Transverse colon (tissue), 4 donors: ENCODE measurements around the gene IKZF3. TPM values are rescaled to one million over a fixed set of nuclear protein-coding genes. Genes with fewer than 3 reads are reported as not detected.

ENCODE experiments used
- DNase-seq: peaks from one replicate; pipeline ENCODE4 v3.0.0-alpha.2; 2019
- H3K27ac ChIP-seq, 4 donors: fragments of 200-600 bp; sonication (generic); 2 replicates each; pipeline ENCODE4 v1.5.1; 2016 to 2018; ENCODE audit warnings: inconsistent platforms in 4 of 4
- H3K27me3 ChIP-seq: fragments of 200-600 bp; sonication (generic); 2 replicates; pipeline ENCODE4 v1.5.1; 2017; ENCODE audit warnings: inconsistent platforms
- H3K36me3 ChIP-seq, 4 donors: fragments of 200-600 bp; sonication (generic); 2 replicates each; pipeline ENCODE4 v1.5.1; 2017 to 2019; ENCODE audit warnings: inconsistent platforms in 4 of 4
- H3K4me1 ChIP-seq, 4 donors: fragments of 200-600 bp; sonication (generic); 2 replicates each; pipeline ENCODE4 v1.5.1; 2017 to 2020; ENCODE audit warnings: inconsistent platforms in 4 of 4
- H3K4me3 ChIP-seq, 4 donors: fragments of 200-600 bp; sonication (generic); 1 replicate in 1 of 4; 2 replicates in 3 of 4; pipeline versions ENCODE4 v1.5.1 to v1.6.1; 2017 to 2019; ENCODE audit warnings: inconsistent platforms in 4 of 4
- H3K9me3 ChIP-seq, 2 donors: fragments of 200-600 bp; sonication (generic); 2 replicates each; pipeline ENCODE4 v1.5.1; 2017 to 2019; ENCODE audit warnings: inconsistent platforms in 2 of 2
- EP300 ChIP-seq: sonication (generic); formaldehyde crosslinking; IDR thresholded peaks from one replicate; pipeline ENCODE4 v1.6.1; 2017; ENCODE audit warnings: antibody characterized with exemption, low read depth
- POLR2A ChIP-seq: fragments of 450-650 bp; IDR thresholded peaks from one replicate; pipeline ENCODE4 v1.6.1; 2016; ENCODE audit warnings: antibody characterized with exemption, mild to moderate bottlenecking, moderate library complexity
- POLR2AphosphoS5 ChIP-seq, 3 donors: sonication (generic); formaldehyde crosslinking; IDR thresholded peaks; one replicate each; pipeline ENCODE4 v1.6.1; 2016; ENCODE audit warnings: antibody characterized with exemption in 3 of 3
- WGBS, 2 donors: methylation state at CpG; one replicate each; pipeline ENCODE4 v1.1.5; 2018; ENCODE audit warnings: low coverage in 1 of 2; 5-methylcytosine and 5-hydroxymethylcytosine counted together
- in situ Hi-C, 4 donors: fragments of 200-750 bp; cut with MboI; loops; one replicate each; pipeline versions ENCODE4 v1.15.0 to v1.15.1; 2017; ENCODE audit warnings: low sequenced_read_pairs in 3 of 4, low pct_ligation_motif_present in 1 of 4, low pct_unique_long_range_greater_than_20kb in 1 of 4
- intact Hi-C: fragments of 100-400 bp; cut with DNase I; formaldehyde crosslinking; loops from one replicate; pipeline ENCODE4 v1.15.1; 2023; ENCODE audit warnings: low total_unique reads
- total RNA-seq, 4 donors: library from RNA; depleted of rRNA; stranded (reverse); fragments of >200 nt; gene quantifications; one replicate each; pipeline ENCODE4 v1.1.0, GENCODE V29; 2016
- TF ChIP-seq, protein P1 (sequence below), 5 experiments: fragments of 200-600 bp in 3 of 5; fragments of 450-650 bp in 2 of 5; sonication (generic) in 3 of 5; IDR thresholded peaks; 1 replicate in 2 of 5; 2 replicates in 3 of 5; pipeline ENCODE4 v1.5.1; 2016 to 2017; ENCODE audit warnings: antibody characterized with exemption in 5 of 5, inconsistent platforms in 3 of 5, mild to moderate bottlenecking in 2 of 5, moderate library complexity in 1 of 5

The IKZF3 gene
- total RNA-seq, 4 donors from 2014 or later, result 2.2 to 13.5 (median 3.0) TPM

DNA sequence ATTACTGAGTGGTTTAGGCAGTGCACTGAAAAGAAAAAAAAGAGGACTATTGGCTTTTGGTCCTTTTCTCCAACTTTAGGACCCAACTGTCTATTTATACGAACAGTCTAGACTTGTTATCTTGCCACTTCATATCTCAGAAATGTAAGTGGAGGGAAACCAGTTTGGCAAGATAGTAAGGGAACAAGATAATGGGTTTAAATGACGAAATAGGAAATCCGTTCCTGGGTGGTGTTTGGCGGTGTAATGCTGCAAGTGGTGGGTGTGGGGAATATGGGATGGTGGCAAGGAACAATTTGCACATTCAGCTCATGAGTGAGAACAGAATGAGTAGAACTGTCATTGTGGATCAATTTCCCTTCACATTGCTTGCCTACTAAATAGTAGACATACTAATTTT, 81.6 kb downstream of the IKZF3 start:
- H3K27ac ChIP-seq, result no peak overlapping the region
- no peak overlapping the region for H3K4me3 ChIP-seq
- H3K27me3 ChIP-seq, result peaks cover 4% of the 10 kb centered on the region
- H3K4me1 ChIP-seq, result no peaks in the 10 kb centered on the region
- in situ Hi-C loops, result no loop called here
- no peaks in the 10 kb centered on the region for H3K9me3 ChIP-seq
- 29 to 44% methylated on average over 4 of the region's 4 CpGs for WGBS, 2 donors
- no peak for DNase-seq
- TF ChIP-seq EP300, result no peak
- TF ChIP-seq POLR2AphosphoS5 (IDR thresholded peaks at IDR 0.05), result no peak
- no peak for TF ChIP-seq POLR2A
- TF ChIP-seq, protein P1, sequence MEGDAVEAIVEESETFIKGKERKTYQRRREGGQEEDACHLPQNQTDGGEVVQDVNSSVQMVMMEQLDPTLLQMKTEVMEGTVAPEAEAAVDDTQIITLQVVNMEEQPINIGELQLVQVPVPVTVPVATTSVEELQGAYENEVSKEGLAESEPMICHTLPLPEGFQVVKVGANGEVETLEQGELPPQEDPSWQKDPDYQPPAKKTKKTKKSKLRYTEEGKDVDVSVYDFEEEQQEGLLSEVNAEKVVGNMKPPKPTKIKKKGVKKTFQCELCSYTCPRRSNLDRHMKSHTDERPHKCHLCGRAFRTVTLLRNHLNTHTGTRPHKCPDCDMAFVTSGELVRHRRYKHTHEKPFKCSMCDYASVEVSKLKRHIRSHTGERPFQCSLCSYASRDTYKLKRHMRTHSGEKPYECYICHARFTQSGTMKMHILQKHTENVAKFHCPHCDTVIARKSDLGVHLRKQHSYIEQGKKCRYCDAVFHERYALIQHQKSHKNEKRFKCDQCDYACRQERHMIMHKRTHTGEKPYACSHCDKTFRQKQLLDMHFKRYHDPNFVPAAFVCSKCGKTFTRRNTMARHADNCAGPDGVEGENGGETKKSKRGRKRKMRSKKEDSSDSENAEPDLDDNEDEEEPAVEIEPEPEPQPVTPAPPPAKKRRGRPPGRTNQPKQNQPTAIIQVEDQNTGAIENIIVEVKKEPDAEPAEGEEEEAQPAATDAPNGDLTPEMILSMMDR (IDR thresholded peaks at IDR 0.05), result no peak
- no peaks in the 10 kb centered on the region for H3K36me3 ChIP-seq
- intact Hi-C loops, result loop anchor here (1.0 kb wide), 1 partner anchor 28 kb away; no protein-coding TSS in a partner anchor

DNA sequence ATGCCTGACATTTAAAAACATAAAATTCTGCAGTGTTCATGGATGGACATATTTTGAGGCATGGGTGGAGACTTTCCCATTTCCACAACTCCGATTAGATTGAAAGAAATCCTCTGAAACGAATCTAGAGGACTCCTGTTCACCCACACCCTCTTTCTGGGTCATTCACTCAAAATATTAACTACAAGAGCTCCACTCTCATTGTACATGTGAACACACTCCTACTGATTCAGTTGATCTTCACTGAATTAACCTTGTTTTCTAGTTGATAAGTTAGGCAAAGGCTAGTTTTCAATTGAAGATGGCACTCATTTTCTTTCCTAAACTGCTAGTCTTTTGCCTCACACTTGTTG, 82.3 kb downstream of the IKZF3 start:
- no peak overlapping the region for H3K4me3 ChIP-seq
- no peaks in the 10 kb centered on the region for H3K36me3 ChIP-seq
- in situ Hi-C loops (no loop called here), intact Hi-C loops (loop anchor here (1.0 kb wide), 1 partner anchor 28 kb away; no protein-coding TSS in a partner anchor)
- DNase-seq, result no peak
- WGBS, 2 donors, result 41 to 59% methylated on average over 2 of the region's 2 CpGs
- H3K27me3 ChIP-seq, result peaks cover under 1% of the 10 kb centered on the region
- no peak for TF ChIP-seq POLR2AphosphoS5 (IDR thresholded peaks at IDR 0.05)
- no peak for TF ChIP-seq EP300
- no peak for TF ChIP-seq POLR2A
- TF ChIP-seq, protein P1 (IDR thresholded peaks at IDR 0.05), result no peak
- no peaks in the 10 kb centered on the region for H3K4me1 ChIP-seq
- H3K9me3 ChIP-seq, result no peaks in the 10 kb centered on the region
- H3K27ac ChIP-seq, result no peak overlapping the region

DNA sequence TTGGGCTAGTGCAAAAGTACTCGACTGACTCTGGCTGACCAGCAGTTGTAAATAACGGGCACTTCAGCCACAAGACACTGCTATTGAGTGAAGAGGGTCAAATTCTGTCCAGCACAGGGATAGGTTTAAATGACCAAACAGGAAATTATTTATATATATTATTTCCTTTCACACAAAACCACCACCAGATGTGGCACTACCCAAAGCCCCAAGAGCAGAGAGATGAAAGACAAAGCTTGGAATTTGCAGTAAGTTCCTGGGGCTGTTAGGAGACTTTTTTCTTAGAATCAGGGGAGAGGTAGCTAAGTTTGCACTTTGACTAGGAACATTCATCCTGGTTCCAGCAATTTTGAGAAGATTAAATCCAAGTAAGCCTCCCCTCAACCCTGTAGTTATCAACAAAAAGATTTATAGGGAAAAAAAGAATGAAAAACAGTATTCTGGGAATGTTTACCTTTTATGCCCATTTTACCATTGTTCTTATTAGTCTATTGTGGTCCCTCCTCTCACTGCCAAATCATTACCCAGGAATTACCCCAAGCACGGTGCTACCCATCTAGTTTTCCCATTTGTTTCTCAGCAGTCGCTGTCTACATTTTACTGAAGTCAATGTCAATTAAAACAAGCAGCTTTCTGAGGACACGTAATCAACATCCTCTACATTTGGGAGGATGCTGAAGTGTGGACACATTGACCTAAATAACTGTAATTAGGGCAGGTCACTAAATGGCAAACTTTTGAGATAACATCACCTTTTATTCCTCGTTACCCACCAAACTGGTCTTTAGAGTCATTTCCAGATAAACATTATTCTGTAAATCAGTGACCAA, 82.9 kb downstream of the IKZF3 start:
- DNase-seq, result no peak
- in situ Hi-C loops (no loop called here), intact Hi-C loops (no loop called here)
- no peak overlapping the region for H3K27ac ChIP-seq
- 48 to 55% methylated on average over 6 of the region's 6 CpGs for WGBS, 2 donors
- no peaks in the 10 kb centered on the region for H3K27me3 ChIP-seq
- no peaks in the 10 kb centered on the region for H3K36me3 ChIP-seq
- no peaks in the 10 kb centered on the region for H3K9me3 ChIP-seq
- no peak for TF ChIP-seq POLR2AphosphoS5 (IDR thresholded peaks at IDR 0.05)
- TF ChIP-seq EP300, result no peak
- H3K4me3 ChIP-seq, result no peak overlapping the region
- H3K4me1 ChIP-seq, result no peaks in the 10 kb centered on the region

DNA sequence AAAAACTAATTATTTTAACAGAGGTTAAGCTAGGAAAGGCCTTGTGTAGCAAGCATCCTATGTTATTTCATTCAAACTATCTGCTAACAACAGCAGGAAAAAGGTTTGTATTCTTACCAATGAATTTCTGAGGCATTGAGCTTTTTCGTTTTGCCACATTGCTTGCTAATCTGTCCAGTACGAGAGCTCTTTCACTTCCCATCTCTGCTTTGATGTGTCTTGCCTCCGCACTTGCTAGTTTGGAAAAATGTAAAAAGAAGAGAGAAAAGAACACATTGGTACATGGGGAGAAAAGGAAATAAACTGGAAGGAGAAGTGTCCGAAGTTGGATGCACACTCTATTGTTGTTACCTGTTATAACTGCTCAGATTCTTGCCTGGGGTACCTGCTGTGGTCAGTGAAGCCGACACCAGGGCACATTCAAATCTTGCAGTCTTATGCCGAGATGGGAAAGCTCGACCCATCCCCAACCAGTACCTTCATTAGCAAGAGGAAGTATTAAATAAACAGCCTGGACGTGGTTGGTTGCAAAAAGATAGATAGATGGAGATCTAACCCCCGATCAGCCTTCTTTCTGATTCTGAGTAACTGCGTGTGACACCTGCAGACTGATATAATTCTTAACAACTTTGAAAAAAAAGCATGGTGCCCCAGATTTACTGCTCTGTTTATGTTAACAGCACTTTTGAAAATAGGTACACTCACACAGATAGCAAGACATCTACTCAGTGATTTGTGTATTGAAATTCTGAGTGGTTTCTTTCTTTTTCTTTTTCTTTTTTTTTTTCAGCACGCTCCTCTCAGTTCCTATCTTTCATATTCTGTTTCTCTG, 86.4 kb downstream of the IKZF3 start:
- TF ChIP-seq POLR2AphosphoS5 (IDR thresholded peaks at IDR 0.05) (no peak), EP300 (no peak), POLR2A (no peak)
- TF ChIP-seq, protein P1 (IDR thresholded peaks at IDR 0.05), result no peak
- peak overlapping the region; percentile 23 to 75 (median 45) for H3K27ac ChIP-seq
- intact Hi-C loops (no loop called here), in situ Hi-C loops (no loop called here)
- no peak for DNase-seq
- peaks cover 4% of the 10 kb centered on the region for H3K27me3 ChIP-seq
- H3K36me3 ChIP-seq, result no peaks in the 10 kb centered on the region
- H3K4me1 ChIP-seq, result no peaks in the 10 kb centered on the region
- H3K4me3 ChIP-seq, result peak overlapping the region in 2 of 4 donors; percentile 2 to 14
- WGBS, 2 donors, result 51 to 53% methylated on average over 10 to 11 of the region's 11 CpGs
- no peaks in the 10 kb centered on the region for H3K9me3 ChIP-seq
